GM12878 (cell line): ENCODE data around the gene UBE2O. TPM values are rescaled to one million over a fixed set of nuclear protein-coding genes. Genes with fewer than 3 reads are reported as not detected.

ENCODE experiments used
- ATAC-seq: fragments of 200-7000 bp; cut with Tn5 transposase; 3 replicates; pipeline ENCODE4 v1.9.1; 2020; ENCODE audit warnings: mild to moderate bottlenecking, moderate library complexity
- BruUV-seq: library from RNA; stranded (reverse); fragments of 400-500 nt; replicated peaks from 2 replicates; lab custom pipeline; 2021; lab: Mats Ljungman, UMichigan
- CTCF ChIA-PET: fragments of 300-600 bp; sonication (Branson Sonifier 250); formaldehyde crosslinking; extraction: SDS; loops from one replicate; lab custom pipeline; 2021; ENCODE audit warnings: inconsistent platforms; lab: Yijun Ruan, JAX
- POLR2A ChIA-PET: fragments of 350-600 bp; formaldehyde crosslinking; extraction: SDS; loops from one replicate; lab custom pipeline; 2021; ENCODE audit warnings: inconsistent platforms; lab: Charles Lee
- RAD21 ChIA-PET: fragments of 300-600 bp; sonication (Branson Sonifier 250); formaldehyde crosslinking; loops from one replicate; lab custom pipeline; 2023; ENCODE audit warnings: antibody characterized with exemption; ENCODE audit not compliant: unreplicated experiment; lab: Charles Lee
- SMC1A ChIA-PET: fragments of 300-600 bp; sonication (Branson Sonifier 250); formaldehyde crosslinking; loops from one replicate; lab custom pipeline; 2023; ENCODE audit not compliant: unreplicated experiment, uncharacterized antibody; lab: Charles Lee
- DNase-seq: peaks from one replicate; pipeline ENCODE4 v3.0.0-alpha.2; 2011; ENCODE audit warnings: low read depth, low spot score
- FAIRE-seq: peaks from 3 replicates; lab custom pipeline; 2011; peaks lifted over from hg19 to GRCh38; lab: Jason Lieb, UNC
- H2AFZ ChIP-seq: 2 replicates; pipeline ENCODE4 v1.6.0; 2011; ENCODE audit warnings: low read depth, low read length, control low read depth; ENCODE audit not compliant: control insufficient read depth
- H3K27ac ChIP-seq: 2 replicates; pipeline ENCODE4 v1.5.1; 2011; ENCODE audit warnings: control low read depth; ENCODE audit not compliant: control insufficient read depth, insufficient read depth
- H3K27me3 ChIP-seq, 2 experiments: replicated peaks in 1 of 2; 2 replicates each; pipeline versions ENCODE4 v1.6.0 to v1.6.1; 2011; ENCODE audit warnings: low read length in 1 of 2; ENCODE audit not compliant: control insufficient read depth in 2 of 2, insufficient read depth in 2 of 2
- H3K36me3 ChIP-seq, 2 experiments: 2 replicates each; pipeline ENCODE4 v1.5.1; 2011; ENCODE audit warnings: low read length in 1 of 2; ENCODE audit not compliant: control insufficient read depth in 2 of 2, insufficient read depth in 2 of 2
- H3K4me1 ChIP-seq: 2 replicates; pipeline ENCODE4 v1.6.1; 2011; ENCODE audit warnings: mild to moderate bottlenecking, low read length, moderate library complexity, mixed read lengths; ENCODE audit not compliant: control insufficient read depth, insufficient read depth
- H3K4me2 ChIP-seq: 2 replicates; pipeline ENCODE4 v1.6.0; 2011; ENCODE audit warnings: control low read depth; ENCODE audit not compliant: control insufficient read depth, insufficient read depth
- H3K4me3 ChIP-seq: fragments of 200-600 bp; sonication (generic); 2 replicates; pipeline ENCODE4 v1.5.1; 2016
- H3K79me2 ChIP-seq: 2 replicates; pipeline ENCODE4 v1.6.0; 2011; ENCODE audit warnings: low read length; ENCODE audit not compliant: control insufficient read depth, insufficient read depth
- H3K9ac ChIP-seq: 2 replicates; pipeline ENCODE4 v1.8.0; 2011; ENCODE audit warnings: low read length, control low read depth, mixed read lengths; ENCODE audit not compliant: control insufficient read depth, insufficient read depth
- H3K9me3 ChIP-seq: replicated peaks from 3 replicates; pipeline ENCODE4 v1.5.1; 2011; ENCODE audit warnings: mild to moderate bottlenecking, low read length; ENCODE audit not compliant: control insufficient read depth, insufficient read depth
- H4K20me1 ChIP-seq: 2 replicates; pipeline ENCODE4 v1.6.0; 2011; ENCODE audit not compliant: control insufficient read depth, insufficient read depth
- FOS ChIP-seq: IDR thresholded peaks from 3 replicates; pipeline ENCODE4 v1.6.1; 2011; ENCODE audit warnings: borderline replicate concordance; ENCODE audit not compliant: insufficient read length; ENCODE audit errors: extremely low read depth
- HDAC6 ChIP-seq: fragments of 200-600 bp; sonication (generic); IDR thresholded peaks from one replicate; pipeline ENCODE4 v1.8.0; 2017; ENCODE audit warnings: antibody characterized with exemption; ENCODE audit not compliant: unreplicated experiment
- IKZF2 ChIP-seq, 2 experiments: fragments of 450-650 bp; IDR thresholded peaks; 2 replicates each; pipeline ENCODE4 v1.6.1; 2017; ENCODE audit warnings: mild to moderate bottlenecking in 2 of 2, moderate library complexity in 2 of 2
- MEF2A ChIP-seq: IDR thresholded peaks from 2 replicates; pipeline ENCODE4 v1.6.1; 2011; ENCODE audit warnings: low read depth, mild to moderate bottlenecking, low read length, moderate library complexity; ENCODE audit not compliant: insufficient read depth
- MXI1 ChIP-seq: fragments of 150-350 bp; IDR thresholded peaks from 2 replicates; pipeline ENCODE4 v1.6.1; 2011; ENCODE audit warnings: low read depth, mild to moderate bottlenecking, inconsistent platforms, low read length, improper control_type of control experiment
- NR2F1 ChIP-seq: fragments of 450-650 bp; conservative IDR thresholded peaks from 2 replicates; pipeline ENCODE4 v1.6.1; 2017; ENCODE audit warnings: mild to moderate bottlenecking
- POU2F2 ChIP-seq: IDR thresholded peaks from 3 replicates; pipeline ENCODE4 v1.6.1; 2011; ENCODE audit warnings: low read depth, mild to moderate bottlenecking, low read length, borderline replicate concordance
- RELA ChIP-seq: fragments of 450-650 bp; IDR thresholded peaks from 2 replicates; pipeline ENCODE4 v1.8.0; 2014; ENCODE audit warnings: borderline replicate concordance; ENCODE audit not compliant: partially characterized antibody
- RUNX3 ChIP-seq: IDR thresholded peaks from 2 replicates; pipeline ENCODE4 v1.6.1; 2012; ENCODE audit warnings: low read length, inconsistent platforms
- YBX1 ChIP-seq: fragments of 450-650 bp; IDR thresholded peaks from 2 replicates; pipeline ENCODE4 v1.6.1; 2016; ENCODE audit warnings: antibody characterized with exemption
- ZNF24 ChIP-seq: fragments of 450-650 bp; IDR thresholded peaks from 2 replicates; pipeline ENCODE4 v1.6.1; 2017; ENCODE audit warnings: antibody characterized with exemption, mild to moderate bottlenecking
- ZNF592 ChIP-seq: fragments of 450-650 bp; IDR thresholded peaks from 2 replicates; pipeline ENCODE4 v1.6.1; 2017; ENCODE audit warnings: mild to moderate bottlenecking, moderate library complexity
- WGBS: methylation state at CpG from one replicate; pipeline ENCODE4 v1.1.6; 2016; ENCODE audit warnings: low lambda C conversion rate; ENCODE audit not compliant: insufficient replicate concordance, insufficient coverage; ENCODE audit errors: missing lambda C conversion rate; 5-methylcytosine and 5-hydroxymethylcytosine counted together
- in situ Hi-C: fragments of 300-500 bp; cut with MboI; formaldehyde crosslinking; loops from 9 replicates; pipeline ENCODE4 v1.14.3; 2018; ENCODE audit warnings: mixed read lengths
- intact Hi-C: fragments of 100-400 bp; cut with micrococcal nuclease; formaldehyde crosslinking; loops from one replicate; pipeline ENCODE4 v1.14.2; 2022; ENCODE audit not compliant: unreplicated experiment
- polyA plus RNA-seq, 11 experiments: library from polyadenylated mRNA; depleted of rRNA in 4 of 11; unstranded in 6 of 11; stranded (reverse) in 5 of 11; fragments of >200 nt; fragmentation: Nextera tagmentation in 4 of 11; fragmentation: Illumina TruSeq in 1 of 11; extraction: Ambion mirVana in 4 of 11; extraction: Trizol in 1 of 11; gene quantifications; 1 replicate in 1 of 11; 2 replicates in 10 of 11; pipeline versions ENCODE4 v1.2.1 to v1.2.3, GENCODE V29; 2011 to 2016; ENCODE audit warnings: inconsistent platforms in 2 of 11, missing spikeins in 2 of 11, low read depth in 1 of 11
- total RNA-seq, 4 experiments: library from RNA; depleted of rRNA in 3 of 4; stranded (reverse); fragments of >200 nt in 3 of 4; fragmentation: Illumina TruSeq in 1 of 4; extraction: Trizol in 1 of 4; gene quantifications; 2 replicates each; pipeline versions ENCODE4 v1.2.1 to v1.2.3, GENCODE V29; 2013 to 2021
- TF ChIP-seq, protein P1 (sequence below): IDR thresholded peaks from 2 replicates; pipeline ENCODE4 v1.6.1; 2011; ENCODE audit warnings: low read depth, mild to moderate bottlenecking, low read length, moderate library complexity, borderline replicate concordance; ENCODE audit errors: extremely low read depth
- TF ChIP-seq, protein P2 (sequence below): fragments of 450-650 bp; conservative IDR thresholded peaks from 2 replicates; pipeline ENCODE4 v1.6.1; 2017; ENCODE audit warnings: mild to moderate bottlenecking, moderate library complexity
- TF ChIP-seq, protein P3 (sequence below): fragments of 450-650 bp; IDR thresholded peaks from 2 replicates; pipeline ENCODE4 v1.6.1; 2018; ENCODE audit warnings: mild to moderate bottlenecking, low read depth, moderate library complexity; ENCODE audit not compliant: partially characterized antibody

The UBE2O gene
- total and polyA plus RNA-seq, 10 of the 15 experiments (the other 5 are each of a cell fraction or from before 2014, with no cell fraction given), result 2.1 to 39.0 (median 14.1) TPM

DNA sequence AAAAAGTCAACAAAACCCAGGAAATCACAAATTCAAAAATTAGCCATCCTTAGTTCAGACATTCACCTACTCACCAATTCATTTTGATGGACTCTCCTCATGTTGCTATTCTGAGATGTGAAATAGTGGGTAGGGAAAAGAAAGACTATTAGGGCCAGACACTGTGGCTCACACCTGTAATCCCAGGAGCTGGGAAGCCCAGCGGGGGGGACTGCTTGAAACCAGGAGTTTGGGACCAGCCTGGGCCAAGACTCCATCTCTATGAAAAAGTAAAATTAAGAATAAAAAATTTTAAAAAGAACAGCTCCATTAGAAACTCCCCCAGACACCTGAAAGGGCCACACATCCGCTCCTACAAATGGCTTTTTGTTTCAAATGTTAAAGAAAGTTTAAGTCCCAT is 21.4 kb downstream of the UBE2O start:
- no peak overlapping the region for H3K4me2 ChIP-seq
- H3K9me3 ChIP-seq, result no peaks in the 10 kb centered on the region
- in situ Hi-C loops (no loop called here), intact Hi-C loops (no loop called here)
- no TSS peak for BruUV-seq
- DNase-seq, result no peak
- 98% methylated on average over 2 of the region's 2 CpGs for WGBS
- ChIA-PET CTCF (interaction anchor here (1.0 to 2.1 kb wide), 4 partner anchors 14 to 33 kb away, joined by 4 to 8 read pairs (median 4); no protein-coding TSS in a partner anchor), POLR2A (no interaction called here), SMC1A (interaction anchor here (1.3 kb wide), 1 partner anchor 12 kb away, joined by 4 read pairs; no protein-coding TSS in a partner anchor), RAD21 (no interaction called here)
- H3K79me2 ChIP-seq, result peaks cover 40% of the 10 kb centered on the region
- H4K20me1 ChIP-seq, result no peaks in the 10 kb centered on the region; the same call in 1 of the 2 replicates
- no peaks in the 10 kb centered on the region for H3K27me3 ChIP-seq
- H3K9ac ChIP-seq, result no peak overlapping the region
- H3K4me1 ChIP-seq, result peaks cover 24% of the 10 kb centered on the region
- no peak overlapping the region for H3K4me3 ChIP-seq
- FAIRE-seq, result no peak
- no peak for ATAC-seq
- no peak overlapping the region for H2AFZ ChIP-seq
- 0 out of 4 replicates have a peak, but pooled peaks cover 0 to 3% of the 10 kb centered on the region in 2 experiments for H3K36me3 ChIP-seq
- no peak overlapping the region for H3K27ac ChIP-seq
- TF ChIP-seq, protein P1, sequence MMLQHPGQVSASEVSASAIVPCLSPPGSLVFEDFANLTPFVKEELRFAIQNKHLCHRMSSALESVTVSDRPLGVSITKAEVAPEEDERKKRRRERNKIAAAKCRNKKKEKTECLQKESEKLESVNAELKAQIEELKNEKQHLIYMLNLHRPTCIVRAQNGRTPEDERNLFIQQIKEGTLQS, result no peak
- no peak for TF ChIP-seq RUNX3
- TF ChIP-seq YBX1, result no peak
- no peak for TF ChIP-seq NR2F1
- no peak for TF ChIP-seq ZNF24
- TF ChIP-seq MEF2A, result no peak
- no peak for TF ChIP-seq MXI1
- TF ChIP-seq POU2F2, result no peak
- TF ChIP-seq ZNF592, result no peak
- TF ChIP-seq FOS, result no peak
- TF ChIP-seq, protein P2, sequence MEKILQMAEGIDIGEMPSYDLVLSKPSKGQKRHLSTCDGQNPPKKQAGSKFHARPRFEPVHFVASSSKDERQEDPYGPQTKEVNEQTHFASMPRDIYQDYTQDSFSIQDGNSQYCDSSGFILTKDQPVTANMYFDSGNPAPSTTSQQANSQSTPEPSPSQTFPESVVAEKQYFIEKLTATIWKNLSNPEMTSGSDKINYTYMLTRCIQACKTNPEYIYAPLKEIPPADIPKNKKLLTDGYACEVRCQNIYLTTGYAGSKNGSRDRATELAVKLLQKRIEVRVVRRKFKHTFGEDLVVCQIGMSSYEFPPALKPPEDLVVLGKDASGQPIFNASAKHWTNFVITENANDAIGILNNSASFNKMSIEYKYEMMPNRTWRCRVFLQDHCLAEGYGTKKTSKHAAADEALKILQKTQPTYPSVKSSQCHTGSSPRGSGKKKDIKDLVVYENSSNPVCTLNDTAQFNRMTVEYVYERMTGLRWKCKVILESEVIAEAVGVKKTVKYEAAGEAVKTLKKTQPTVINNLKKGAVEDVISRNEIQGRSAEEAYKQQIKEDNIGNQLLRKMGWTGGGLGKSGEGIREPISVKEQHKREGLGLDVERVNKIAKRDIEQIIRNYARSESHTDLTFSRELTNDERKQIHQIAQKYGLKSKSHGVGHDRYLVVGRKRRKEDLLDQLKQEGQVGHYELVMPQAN, result no peak
- no peak for TF ChIP-seq IKZF2 (IDR thresholded peaks at IDR 0.05)
- no peak for TF ChIP-seq HDAC6
- TF ChIP-seq, protein P3, sequence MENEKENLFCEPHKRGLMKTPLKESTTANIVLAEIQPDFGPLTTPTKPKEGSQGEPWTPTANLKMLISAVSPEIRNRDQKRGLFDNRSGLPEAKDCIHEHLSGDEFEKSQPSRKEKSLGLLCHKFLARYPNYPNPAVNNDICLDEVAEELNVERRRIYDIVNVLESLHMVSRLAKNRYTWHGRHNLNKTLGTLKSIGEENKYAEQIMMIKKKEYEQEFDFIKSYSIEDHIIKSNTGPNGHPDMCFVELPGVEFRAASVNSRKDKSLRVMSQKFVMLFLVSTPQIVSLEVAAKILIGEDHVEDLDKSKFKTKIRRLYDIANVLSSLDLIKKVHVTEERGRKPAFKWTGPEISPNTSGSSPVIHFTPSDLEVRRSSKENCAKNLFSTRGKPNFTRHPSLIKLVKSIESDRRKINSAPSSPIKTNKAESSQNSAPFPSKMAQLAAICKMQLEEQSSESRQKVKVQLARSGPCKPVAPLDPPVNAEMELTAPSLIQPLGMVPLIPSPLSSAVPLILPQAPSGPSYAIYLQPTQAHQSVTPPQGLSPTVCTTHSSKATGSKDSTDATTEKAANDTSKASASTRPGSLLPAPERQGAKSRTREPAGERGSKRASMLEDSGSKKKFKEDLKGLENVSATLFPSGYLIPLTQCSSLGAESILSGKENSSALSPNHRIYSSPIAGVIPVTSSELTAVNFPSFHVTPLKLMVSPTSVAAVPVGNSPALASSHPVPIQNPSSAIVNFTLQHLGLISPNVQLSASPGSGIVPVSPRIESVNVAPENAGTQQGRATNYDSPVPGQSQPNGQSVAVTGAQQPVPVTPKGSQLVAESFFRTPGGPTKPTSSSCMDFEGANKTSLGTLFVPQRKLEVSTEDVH, result no peak
- TF ChIP-seq RELA, result no peak
